Vagina (tissue), 2 donors: ENCODE measurements around the gene SULT1C3.

Source experiments
- CTCF ChIP-seq, 3 experiments: fragments of 450-650 bp in 2 of 3; fragments of 200-600 bp in 1 of 3; sonication (generic) in 1 of 3; IDR thresholded peaks; one replicate each; pipeline ENCODE4 v1.5.1; 2017 to 2019; ENCODE audit warnings: antibody characterized with exemption in 3 of 3, mild to moderate bottlenecking in 2 of 3, moderate library complexity in 2 of 3
- POLR2A ChIP-seq, 2 donors: fragments of 450-650 bp; IDR thresholded peaks; one replicate each; pipeline ENCODE4 v1.6.1; 2017; ENCODE audit warnings: antibody characterized with exemption in 2 of 2, mild to moderate bottlenecking in 2 of 2, moderate library complexity in 2 of 2

GRCh38 chr2:108280466-108280865 is 40.7 kb downstream of the SULT1C3 start:
- no peak for TF ChIP-seq POLR2A (IDR thresholded peaks at IDR 0.05)
- no peak for TF ChIP-seq CTCF (IDR thresholded peaks at IDR 0.05)
